GM12865 (cell line): Measurements from ENCODE around the gene CHST5.

Source experiments
- DNase-seq: peaks from one replicate; pipeline ENCODE4 v3.0.0; 2010; ENCODE audit warnings: low read depth
- H3K4me3 ChIP-seq: 2 replicates; pipeline ENCODE4 v1.5.1; 2011; ENCODE audit warnings: mild to moderate bottlenecking, low read depth, low read length, control low read depth
- CTCF ChIP-seq: IDR thresholded peaks from 2 replicates; pipeline ENCODE4 v1.5.1; 2011; ENCODE audit warnings: low read length, control low read depth, low read depth, inconsistent platforms; ENCODE audit not compliant: insufficient read depth; ENCODE audit errors: missing control alignments

The CHST5 gene

GRCh38 chr16:75535211-75535843 lies 581 bp downstream of the CHST5 start:
- no peak for DNase-seq
- no peak for TF ChIP-seq CTCF

GRCh38 chr16:75534560-75535205 lies 1.2 kb downstream of the CHST5 start:
- TF ChIP-seq CTCF, result no peak
- DNase-seq, result no peak
- no peak overlapping the region for H3K4me3 ChIP-seq

More at GRCh38 chr16:75535211-75535843, 581 bp downstream of the CHST5 start:
- H3K4me3 ChIP-seq, result no peak overlapping the region

GRCh38 chr16:75532791-75533190 lies 3.1 kb downstream of the CHST5 start:
- no peak for DNase-seq
- no peak overlapping the region for H3K4me3 ChIP-seq
- TF ChIP-seq CTCF, result no peak

GRCh38 chr16:75532142-75532765 lies 3.7 kb downstream of the CHST5 start:
- no peak for TF ChIP-seq CTCF
- no peak for DNase-seq
- no peak overlapping the region for H3K4me3 ChIP-seq

GRCh38 chr16:75529959-75530358 lies 5.9 kb downstream of the CHST5 start:
- no peak overlapping the region for H3K4me3 ChIP-seq

More at GRCh38 chr16:75529959-75530358, 5.9 kb downstream of the CHST5 start:
- no peak for TF ChIP-seq CTCF
- DNase-seq, result no peak
